Neuron (in vitro differentiated cells): ENCODE results near the gene GPR34.
"Not testable (repeated sequence)": the region's sequence is repeated elsewhere in the genome, so short reads cannot be mapped to it uniquely, and the experiment has no call there.

Experiments
- H2AFZ ChIP-seq: one replicate; pipeline ENCODE4 v1.6.1; 2013; ENCODE audit warnings: low read depth, mild to moderate bottlenecking, inconsistent platforms, low read length, moderate library complexity
- H3K27me3 ChIP-seq: one replicate; pipeline ENCODE4 v1.6.1; 2013; ENCODE audit warnings: low read length; ENCODE audit not compliant: insufficient read depth
- H3K36me3 ChIP-seq: one replicate; pipeline ENCODE4 v1.6.1; 2013; ENCODE audit warnings: low read length; ENCODE audit not compliant: insufficient read depth
- H3K4me1 ChIP-seq: one replicate; pipeline ENCODE4 v1.6.1; 2013; ENCODE audit warnings: low read length; ENCODE audit not compliant: insufficient read depth
- H3K4me3 ChIP-seq: 2 replicates; pipeline ENCODE4 v1.5.1; 2013; ENCODE audit warnings: mild to moderate bottlenecking, low read length, moderate library complexity
- H3K9me3 ChIP-seq: one replicate; pipeline ENCODE4 v1.6.1; 2013; ENCODE audit warnings: low read length

GPR34 gene

DNA sequence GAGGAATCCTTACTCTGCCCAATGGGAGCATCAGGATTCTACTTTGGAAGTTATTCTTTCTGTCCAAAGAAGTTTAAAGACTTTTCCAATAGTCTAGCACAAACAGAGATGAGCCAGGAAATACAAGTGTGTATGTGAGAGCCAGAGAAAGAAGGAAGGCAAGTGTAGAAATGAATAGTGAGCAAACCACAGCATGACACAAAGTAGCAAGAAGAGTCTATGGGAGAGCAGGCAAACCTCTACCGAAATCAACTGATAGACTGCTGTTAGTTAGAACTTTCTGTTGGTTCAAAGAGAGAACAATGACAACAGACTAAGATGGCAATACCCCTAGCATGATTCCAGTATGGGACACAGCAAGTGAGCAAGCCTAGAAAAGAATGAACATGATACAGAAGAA is 16.1 kb upstream of the GPR34 start:
- Histone ChIP-seq H3K4me1 (no peaks in the 10 kb centered on the region), H3K27me3 (no peaks in the 10 kb centered on the region), H2AFZ (no peak overlapping the region), H3K9me3 (no peaks in the 10 kb centered on the region), H3K4me3 (no peak overlapping the region), H3K36me3 (no peaks in the 10 kb centered on the region)

DNA sequence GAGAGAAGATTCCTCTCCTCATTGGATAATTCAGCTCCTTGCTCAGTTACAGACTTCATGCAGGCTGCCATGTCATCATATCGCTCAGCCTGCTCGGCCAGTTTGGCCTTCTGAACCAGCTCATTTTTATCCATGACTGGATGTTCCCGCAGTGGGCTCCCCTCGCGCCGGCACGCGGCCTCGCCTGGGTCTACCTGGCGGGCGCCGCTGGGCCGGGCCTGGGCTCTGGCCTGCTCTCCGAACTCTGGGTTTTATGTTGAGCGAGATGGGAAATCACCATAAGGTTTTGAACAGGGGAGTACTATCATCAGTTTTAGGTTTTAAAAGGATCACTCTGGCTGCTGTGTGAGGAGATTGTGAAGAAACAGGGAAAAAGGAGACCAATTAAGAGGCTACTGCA is 12.4 kb upstream of the GPR34 start:
- not testable (repeated sequence) for H3K4me3 ChIP-seq, H3K36me3 ChIP-seq, H3K9me3 ChIP-seq, H3K27me3 ChIP-seq, H3K4me1 ChIP-seq, H2AFZ ChIP-seq

DNA sequence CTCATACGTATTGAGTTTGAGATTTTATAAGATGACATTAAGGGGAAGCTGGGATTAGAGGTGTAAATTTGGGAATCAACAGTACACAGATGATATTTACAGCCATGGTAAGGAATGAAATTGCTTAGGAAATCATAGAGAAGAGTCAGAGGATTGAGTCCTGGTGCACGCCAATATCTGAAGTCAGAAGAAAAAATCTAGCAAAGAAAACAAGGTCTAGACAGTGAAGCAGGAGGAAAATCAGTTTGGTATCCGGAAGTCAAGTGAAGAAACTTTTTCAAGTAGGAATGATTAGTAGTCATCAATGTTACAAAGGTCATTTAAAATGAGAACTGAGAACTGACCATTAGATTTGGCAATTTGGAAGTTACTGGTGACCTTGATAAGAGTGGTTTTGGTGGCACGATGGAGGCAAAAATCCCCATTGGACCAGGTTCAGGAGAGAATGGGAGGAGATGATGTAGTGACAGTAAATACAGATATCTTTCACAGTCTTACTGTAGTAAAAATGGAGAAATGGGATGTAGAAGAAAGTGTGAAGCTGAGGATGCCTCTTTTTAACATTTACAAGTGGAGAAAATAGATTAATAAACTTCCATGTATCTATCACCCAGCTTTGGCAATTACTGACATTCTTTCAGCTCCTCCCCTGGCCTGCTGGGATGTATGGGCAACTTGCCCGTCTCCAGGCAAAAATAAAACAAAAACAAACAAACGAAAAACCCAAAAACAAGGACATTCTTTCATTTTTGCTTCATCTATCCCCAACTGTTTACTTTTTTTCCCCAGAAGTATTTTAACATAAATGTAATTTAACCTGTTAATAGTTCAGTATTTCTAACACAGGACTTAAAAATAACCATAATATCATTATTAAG is 11.4 kb upstream of the GPR34 start:
- Histone ChIP-seq H2AFZ (no peak overlapping the region), H3K9me3 (no peaks in the 10 kb centered on the region), H3K4me1 (no peaks in the 10 kb centered on the region), H3K36me3 (no peaks in the 10 kb centered on the region), H3K4me3 (no peak overlapping the region), H3K27me3 (no peaks in the 10 kb centered on the region)

DNA sequence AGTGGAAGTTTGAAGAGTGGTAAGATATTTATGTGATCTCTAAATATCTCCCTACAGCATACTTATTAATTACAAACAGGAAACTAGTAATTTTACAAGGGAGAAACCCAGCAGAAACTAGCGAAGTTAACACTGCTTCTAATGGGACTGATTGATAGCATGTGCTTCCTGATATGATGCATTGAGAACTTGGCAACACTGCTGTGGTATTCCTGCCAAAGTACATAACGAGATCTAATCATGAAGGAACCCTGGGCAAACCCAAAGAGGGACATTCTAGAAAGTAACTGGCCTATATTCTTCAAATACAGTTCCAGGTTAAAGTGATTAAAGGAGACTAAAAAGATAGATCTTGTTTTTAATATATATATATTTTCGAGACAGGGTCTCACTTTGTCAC is 4.6 kb upstream of the GPR34 start:
- H3K27me3 ChIP-seq, result no peaks in the 10 kb centered on the region
- no peak overlapping the region for H2AFZ ChIP-seq
- H3K9me3 ChIP-seq, result no peaks in the 10 kb centered on the region
- H3K4me1 ChIP-seq, result no peaks in the 10 kb centered on the region
- H3K36me3 ChIP-seq, result no peaks in the 10 kb centered on the region
- H3K4me3 ChIP-seq, result no peak overlapping the region

DNA sequence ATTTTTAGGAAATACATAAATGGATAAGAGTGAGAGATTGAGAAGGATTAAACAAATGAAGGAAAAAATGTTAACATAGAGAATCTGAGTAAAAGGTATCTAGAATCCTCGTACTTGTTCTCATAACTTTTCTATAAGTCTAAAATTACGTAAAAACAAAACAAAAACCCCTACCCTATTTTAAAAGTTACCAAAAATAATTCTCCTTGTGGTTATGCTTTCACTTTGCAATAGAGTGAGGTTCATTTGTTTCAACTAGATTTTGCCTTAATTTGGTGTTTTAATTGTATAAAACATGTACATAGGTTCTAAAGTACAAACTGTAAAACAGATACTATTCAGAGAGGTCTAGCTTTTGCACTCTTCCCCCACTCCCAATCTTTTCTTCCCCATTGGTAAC is 3.8 kb upstream of the GPR34 start:
- H3K27me3 ChIP-seq, result no peaks in the 10 kb centered on the region
- H2AFZ ChIP-seq, result no peak overlapping the region
- no peaks in the 10 kb centered on the region for H3K36me3 ChIP-seq
- no peaks in the 10 kb centered on the region for H3K4me1 ChIP-seq
- no peaks in the 10 kb centered on the region for H3K9me3 ChIP-seq
- H3K4me3 ChIP-seq, result no peak overlapping the region

DNA sequence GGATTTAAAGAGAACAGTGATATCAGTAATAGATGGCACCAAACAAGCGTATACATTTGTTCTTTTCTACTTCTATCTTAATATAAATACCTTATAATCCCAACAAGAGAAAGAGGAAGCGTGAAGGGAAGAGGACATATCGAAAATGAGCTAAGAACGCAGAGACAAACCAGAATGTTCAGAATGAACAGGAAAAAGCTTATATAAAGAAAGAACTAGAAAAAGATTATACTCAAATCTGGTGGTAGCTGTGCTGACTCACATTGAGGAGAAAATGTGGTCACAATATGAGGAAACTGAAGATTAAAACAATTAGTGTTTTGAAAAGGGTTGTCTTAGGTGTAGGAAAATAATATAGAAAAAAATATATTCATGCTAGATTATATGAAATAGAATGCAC is 2.0 kb upstream of the GPR34 start:
- Histone ChIP-seq H3K27me3 (no peaks in the 10 kb centered on the region), H3K4me1 (no peaks in the 10 kb centered on the region), H2AFZ (no peak overlapping the region), H3K4me3 (no peak overlapping the region), H3K9me3 (no peaks in the 10 kb centered on the region), H3K36me3 (no peaks in the 10 kb centered on the region)

DNA sequence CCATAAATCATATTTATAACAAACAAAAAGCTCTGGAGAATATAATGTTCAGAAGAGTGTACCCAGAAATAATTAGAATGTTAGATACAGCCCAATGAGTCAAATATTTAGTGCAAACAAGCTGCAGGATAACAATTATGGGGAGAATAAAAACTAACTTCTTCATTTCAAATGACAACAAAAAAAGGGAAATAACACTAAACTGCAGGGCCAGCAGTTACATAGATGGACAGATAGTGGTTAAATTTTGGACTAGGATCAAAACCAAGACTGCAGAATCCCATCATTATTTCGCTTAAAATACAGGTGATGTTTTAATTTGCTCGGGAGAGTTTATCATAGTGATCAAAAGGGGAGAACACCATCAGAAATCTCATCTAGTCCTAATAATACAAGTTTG is 617 bp upstream of the GPR34 start:
- no peaks in the 10 kb centered on the region for H3K27me3 ChIP-seq
- no peak overlapping the region for H2AFZ ChIP-seq
- H3K9me3 ChIP-seq, result no peaks in the 10 kb centered on the region
- H3K4me3 ChIP-seq, result no peak overlapping the region
- no peaks in the 10 kb centered on the region for H3K36me3 ChIP-seq
- H3K4me1 ChIP-seq, result no peaks in the 10 kb centered on the region

DNA sequence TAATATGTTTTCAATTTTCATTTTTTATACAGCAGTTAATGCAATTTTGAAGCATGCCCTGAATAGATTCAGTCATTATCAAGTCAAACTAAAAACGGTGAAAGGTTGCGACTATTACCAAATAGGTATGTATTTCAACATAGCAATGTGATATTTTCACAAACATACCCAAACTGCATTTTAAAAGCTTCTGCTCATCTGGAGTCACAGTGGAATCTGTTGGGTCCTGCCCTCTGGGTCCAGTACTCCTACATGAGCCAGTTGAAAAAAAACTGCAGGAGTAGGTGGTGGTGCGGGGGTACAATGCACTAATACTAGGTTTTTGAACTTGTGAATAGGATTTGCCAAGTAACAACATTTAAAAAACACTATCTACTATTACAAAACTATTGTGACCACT is 938 bp downstream of the GPR34 start:
- H3K4me1 ChIP-seq, result no peaks in the 10 kb centered on the region
- no peak overlapping the region for H2AFZ ChIP-seq
- H3K36me3 ChIP-seq, result no peaks in the 10 kb centered on the region
- H3K9me3 ChIP-seq, result no peaks in the 10 kb centered on the region
- no peaks in the 10 kb centered on the region for H3K27me3 ChIP-seq
- no peak overlapping the region for H3K4me3 ChIP-seq

DNA sequence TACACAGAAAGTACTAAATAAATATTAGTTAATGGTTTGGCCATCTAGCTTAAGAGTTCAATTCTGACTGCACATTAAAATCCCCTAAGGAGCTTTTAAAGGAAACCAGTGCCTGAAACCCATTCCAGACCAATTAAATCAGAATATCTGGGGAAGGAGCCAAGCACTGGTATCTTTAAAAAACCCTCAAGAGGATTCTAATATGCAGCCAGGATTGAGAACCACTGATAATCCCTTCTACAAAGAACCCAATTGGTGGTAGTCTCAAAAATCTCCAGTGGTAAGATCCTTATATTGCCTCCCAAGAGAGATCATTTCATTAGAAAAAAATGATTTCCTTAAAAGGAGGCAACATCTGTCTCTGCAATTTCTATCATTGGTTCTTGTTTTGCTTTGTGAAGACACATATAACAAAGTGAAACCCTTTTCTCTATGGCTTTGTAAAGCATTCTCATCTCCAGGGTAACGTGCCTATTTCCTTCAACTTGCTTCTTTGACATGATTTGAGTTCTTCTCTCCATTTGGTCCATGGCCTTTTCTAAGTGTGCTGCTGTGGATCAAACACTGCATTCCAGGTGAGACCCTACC is 3.5 kb downstream of the GPR34 start:
- Histone ChIP-seq H3K4me1 (no peaks in the 10 kb centered on the region), H3K27me3 (no peaks in the 10 kb centered on the region), H3K4me3 (no peak overlapping the region), H3K36me3 (no peaks in the 10 kb centered on the region), H3K9me3 (no peaks in the 10 kb centered on the region), H2AFZ (no peak overlapping the region)

DNA sequence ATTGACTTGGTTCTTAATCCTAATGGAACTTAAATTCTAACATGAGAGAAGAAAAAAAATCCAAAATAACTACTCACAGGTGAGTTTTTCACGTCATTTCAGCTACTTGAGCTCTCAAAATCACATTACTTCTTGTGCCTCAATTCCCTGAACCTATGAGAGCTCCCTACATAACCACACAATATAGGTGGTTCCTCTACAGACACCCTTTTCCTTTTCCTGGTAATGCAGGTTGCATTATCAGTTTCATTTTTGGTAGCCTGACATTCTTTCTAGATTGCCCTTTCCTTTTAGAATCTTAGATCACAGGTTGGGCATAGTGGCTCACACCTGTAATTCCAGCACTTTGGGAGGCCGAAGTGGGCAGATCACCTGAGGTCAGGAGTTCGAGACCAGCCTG is 4.3 kb downstream of the GPR34 start:
- Histone ChIP-seq H2AFZ (no peak overlapping the region), H3K36me3 (no peaks in the 10 kb centered on the region), H3K9me3 (no peaks in the 10 kb centered on the region), H3K27me3 (no peaks in the 10 kb centered on the region), H3K4me1 (no peaks in the 10 kb centered on the region), H3K4me3 (no peak overlapping the region)

DNA sequence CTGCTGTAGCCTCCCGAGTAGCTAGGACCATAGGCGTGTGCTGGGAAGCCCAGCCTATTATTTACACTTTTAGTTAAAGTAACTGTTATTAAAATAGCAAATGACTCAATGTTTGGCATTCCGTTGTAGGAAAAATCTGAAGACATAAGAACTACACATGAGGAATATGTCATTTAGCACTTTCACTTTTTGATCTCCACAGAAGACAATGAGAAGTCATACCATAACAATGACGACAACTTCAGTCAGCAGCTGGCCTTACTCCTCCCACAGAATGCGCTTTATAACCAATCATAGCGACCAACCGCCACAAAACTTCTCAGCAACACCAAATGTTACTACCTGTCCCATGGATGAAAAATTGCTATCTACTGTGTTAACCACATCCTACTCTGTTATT is 6.7 kb downstream of the GPR34 start:
- Histone ChIP-seq H3K4me3 (no peak overlapping the region), H2AFZ (no peak overlapping the region), H3K4me1 (no peaks in the 10 kb centered on the region), H3K36me3 (no peaks in the 10 kb centered on the region), H3K27me3 (no peaks in the 10 kb centered on the region), H3K9me3 (no peaks in the 10 kb centered on the region)

DNA sequence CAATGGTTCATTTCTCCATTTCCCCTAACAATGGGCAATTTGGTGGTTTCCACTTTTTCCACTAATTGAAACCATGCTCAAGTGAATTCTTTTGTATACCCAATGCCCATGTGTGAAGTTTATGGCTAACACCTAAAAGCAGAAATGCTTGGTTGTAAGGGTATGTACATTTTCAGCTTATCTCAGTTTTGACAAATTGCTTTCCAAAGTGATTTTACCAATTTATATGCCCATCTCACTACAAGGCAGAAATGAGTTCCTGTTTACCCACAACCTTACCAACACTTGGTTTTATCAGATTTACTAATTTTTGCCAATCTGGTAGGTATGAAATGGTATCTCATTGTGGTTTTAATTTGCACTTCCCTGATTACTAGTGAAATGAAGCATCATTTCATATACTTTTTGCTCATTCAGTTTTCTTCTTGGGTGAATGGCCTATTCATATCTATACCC is 14.8 kb downstream of the GPR34 start:
- H3K9me3 ChIP-seq, result no peaks in the 10 kb centered on the region
- no peak overlapping the region for H2AFZ ChIP-seq
- no peaks in the 10 kb centered on the region for H3K4me1 ChIP-seq
- no peaks in the 10 kb centered on the region for H3K27me3 ChIP-seq
- H3K36me3 ChIP-seq, result no peaks in the 10 kb centered on the region
- H3K4me3 ChIP-seq, result no peak overlapping the region

DNA sequence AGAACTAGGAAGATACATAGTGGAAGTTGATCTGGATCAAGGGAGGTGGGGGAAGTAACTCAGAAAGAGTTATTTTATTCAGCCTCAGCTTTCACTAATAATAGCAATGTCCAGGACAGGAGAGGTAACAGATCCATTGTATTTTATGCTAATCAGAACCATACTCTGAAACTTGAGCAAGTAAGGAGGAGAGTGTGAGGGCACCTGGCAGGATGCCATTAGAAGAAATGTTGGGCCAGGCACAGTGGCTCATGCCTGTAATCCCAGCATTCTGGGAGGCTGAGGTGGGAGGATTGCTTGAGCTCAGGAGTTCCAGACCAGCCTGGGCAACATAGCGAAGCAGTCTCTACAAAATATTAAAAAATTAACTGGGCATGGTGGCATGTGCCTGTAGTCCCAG is 16.3 kb downstream of the GPR34 start:
- no peak overlapping the region for H2AFZ ChIP-seq

More for the DNA sequence above, 16.3 kb downstream of the GPR34 start:
- Histone ChIP-seq H3K27me3 (no peaks in the 10 kb centered on the region), H3K9me3 (no peaks in the 10 kb centered on the region), H3K36me3 (no peaks in the 10 kb centered on the region), H3K4me1 (no peaks in the 10 kb centered on the region), H3K4me3 (no peak overlapping the region)
